ENCODE measurements around the gene C11orf58.

C11orf58 gene

GRCh38 chr11:16801288-16801980 is 63.0 kb downstream of the C11orf58 start:
- no peak for DNase-seq (ENCODE audit: extremely low read depth in 1 of 2, low read depth in 1 of 2)

GRCh38 chr11:16804104-16804947 is 65.9 kb downstream of the C11orf58 start:
- no peak for DNase-seq (ENCODE audit: extremely low read depth in 1 of 2, low read depth in 1 of 2)

DNA sequence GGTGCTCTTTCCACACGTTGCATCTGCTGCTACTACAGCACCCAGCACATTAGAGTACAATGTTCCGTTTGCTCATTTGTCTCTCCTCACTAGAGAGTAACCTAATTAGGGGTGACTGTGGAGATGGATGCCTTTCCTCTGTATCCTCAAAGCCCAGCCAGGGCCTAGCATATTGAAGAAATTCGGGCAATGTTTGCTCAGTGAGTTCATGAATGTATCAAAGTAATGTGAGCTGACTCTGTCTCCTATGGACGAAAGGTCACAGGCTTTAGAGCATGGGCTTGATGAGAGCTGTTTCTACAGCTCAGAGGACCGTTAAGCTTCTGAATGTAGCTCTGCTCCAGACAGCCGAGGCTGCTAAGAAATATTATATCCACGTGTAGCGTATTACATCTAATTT is 67.5 kb downstream of the C11orf58 start:
- DNase-seq (ENCODE audit: extremely low read depth in 1 of 2, low read depth in 1 of 2): no peak

- no peak for DNase-seq (ENCODE audit: extremely low read depth in 1 of 2, low read depth in 1 of 2)
Measured at GRCh38 chr11:16806791-16807190, 68.3 kb downstream of the C11orf58 start.

DNA sequence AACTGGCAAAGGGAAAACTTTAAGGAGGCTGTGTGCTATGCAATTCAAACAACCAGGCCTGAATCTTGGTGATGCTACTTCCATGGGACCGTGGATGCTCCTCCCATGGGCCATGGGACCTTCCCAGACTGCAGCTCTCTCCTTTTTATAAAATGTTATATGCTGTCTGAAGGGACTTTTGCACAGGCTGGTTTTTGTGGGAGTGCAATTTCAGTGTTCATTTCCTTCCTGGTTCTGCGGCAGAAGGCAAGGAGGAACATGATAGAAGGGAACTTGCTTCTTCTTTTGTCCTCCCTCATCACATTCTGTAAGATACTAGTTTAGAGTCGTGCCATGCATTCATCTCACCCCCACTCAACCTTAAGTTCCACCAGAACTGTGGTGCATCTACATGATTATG is 68.9 kb downstream of the C11orf58 start:
- no peak for DNase-seq (ENCODE audit: extremely low read depth in 1 of 2, low read depth in 1 of 2)
